HG02763 (cell line): ENCODE results near the gene EMP1.

ENCODE experiments used
- ATAC-seq: cut with Tn5 transposase; IDR thresholded peaks from one replicate; pipeline ENCODE4 v1.9.1; 2021; ENCODE audit warnings: mild to moderate bottlenecking, moderate library complexity; ENCODE audit not compliant: unreplicated experiment

Gene EMP1

DNA sequence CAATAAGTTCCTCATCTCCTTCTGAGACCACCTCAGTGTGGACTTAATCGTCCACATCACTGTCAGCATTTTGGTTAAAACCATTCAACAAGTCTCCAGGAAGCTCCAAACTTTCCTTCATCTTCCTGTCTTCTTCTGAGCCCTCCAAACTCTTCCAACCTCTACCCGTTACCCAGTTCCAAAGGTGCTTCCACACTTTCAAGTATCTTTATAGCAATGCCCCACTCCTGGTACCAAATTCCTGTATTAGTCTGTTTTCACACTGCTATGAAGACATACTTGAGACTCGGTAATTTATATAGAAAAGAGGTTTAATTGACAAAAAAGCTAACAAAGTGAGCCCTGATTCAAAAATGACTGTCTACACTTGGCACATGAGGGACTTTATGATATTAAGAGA, 22.8 kb downstream of the EMP1 start:
- ATAC-seq: no peak

DNA sequence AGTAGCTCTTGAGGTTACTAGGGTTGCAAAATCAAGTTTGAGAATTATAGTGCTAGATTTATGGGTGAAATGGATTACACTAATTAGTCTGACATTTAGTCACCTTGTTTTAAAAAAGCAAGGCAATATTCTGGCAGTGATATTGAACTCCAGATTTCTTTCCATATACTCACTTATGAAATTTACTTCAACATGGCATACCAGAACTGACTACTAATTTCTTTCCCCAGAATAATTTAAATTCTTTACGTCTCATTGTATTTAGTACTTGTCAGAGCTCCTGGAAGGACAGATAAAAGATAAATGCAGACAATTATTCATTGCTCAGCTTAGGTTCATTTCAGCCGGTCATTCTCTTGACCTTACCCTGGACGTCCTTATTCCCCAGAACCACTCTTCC, 24.3 kb downstream of the EMP1 start:
- no peak for ATAC-seq

DNA sequence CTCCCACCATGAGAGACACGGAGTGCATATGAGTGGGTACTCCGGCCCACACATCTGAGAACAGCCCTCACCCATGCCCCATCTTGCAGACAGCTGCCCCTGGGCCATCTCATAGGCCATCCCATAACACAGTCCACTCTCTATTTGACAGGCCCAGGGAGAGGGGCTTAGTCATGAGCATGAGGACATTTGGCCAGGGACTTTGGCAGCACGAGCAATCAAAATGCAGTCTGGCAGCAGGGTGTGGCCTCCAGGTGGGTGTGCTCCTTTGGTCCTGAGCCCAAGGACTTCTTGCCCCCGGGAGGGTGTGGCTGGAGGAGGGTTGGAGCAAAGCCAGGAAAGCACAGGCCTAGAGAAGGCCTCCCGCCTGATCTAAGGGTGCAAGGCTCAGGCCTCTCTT, 25.6 kb downstream of the EMP1 start:
- ATAC-seq: no peak

DNA sequence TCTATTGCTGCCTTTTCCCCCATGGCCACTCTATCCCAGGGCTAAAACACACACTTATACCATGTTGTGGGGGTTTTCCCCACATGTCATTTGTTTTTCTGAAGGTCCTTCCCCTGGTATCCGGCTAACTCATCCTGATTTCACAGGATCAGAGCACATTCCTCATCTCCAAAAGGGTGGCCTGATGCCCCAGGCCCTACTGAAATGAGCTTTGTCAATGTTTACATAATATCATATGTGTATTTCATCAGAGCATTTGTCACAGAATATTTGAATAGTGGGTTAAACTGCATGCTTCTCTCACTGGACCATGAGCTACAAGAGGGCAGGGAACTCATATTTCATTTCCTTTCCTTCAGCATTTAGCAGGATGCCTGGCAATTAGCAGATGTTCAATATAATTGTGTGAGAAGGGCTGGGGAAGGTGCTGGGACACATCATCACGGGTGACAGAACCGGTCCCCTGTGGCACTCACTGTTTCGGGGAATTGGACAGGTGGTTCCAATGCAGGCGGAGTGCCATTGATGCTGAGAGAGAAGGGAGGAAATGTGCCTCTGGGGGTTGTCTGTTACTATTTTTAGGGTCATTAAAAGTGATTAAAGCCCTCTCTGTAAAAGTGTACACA, 26.8 kb downstream of the EMP1 start:
- ATAC-seq: no peak

DNA sequence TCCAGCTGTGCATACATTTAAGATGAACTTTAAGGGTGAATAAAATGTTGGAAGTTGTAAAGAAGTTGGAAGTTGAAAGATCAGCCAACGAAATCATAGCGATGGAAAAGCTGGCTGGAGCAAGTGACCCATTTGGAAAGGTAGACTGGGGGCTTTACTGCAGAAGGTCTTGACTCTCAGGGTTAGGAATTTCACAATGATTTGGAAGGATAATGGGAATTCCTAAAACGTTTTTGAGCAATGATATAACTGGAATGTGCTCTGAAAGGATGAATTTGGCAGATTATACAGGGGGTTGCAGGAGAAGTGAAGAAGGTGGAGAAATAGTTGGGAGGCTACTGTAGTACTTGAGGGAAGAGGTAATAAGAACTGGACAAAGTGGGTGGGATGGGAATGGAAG, 27.4 kb downstream of the EMP1 start:
- ATAC-seq: no peak

DNA sequence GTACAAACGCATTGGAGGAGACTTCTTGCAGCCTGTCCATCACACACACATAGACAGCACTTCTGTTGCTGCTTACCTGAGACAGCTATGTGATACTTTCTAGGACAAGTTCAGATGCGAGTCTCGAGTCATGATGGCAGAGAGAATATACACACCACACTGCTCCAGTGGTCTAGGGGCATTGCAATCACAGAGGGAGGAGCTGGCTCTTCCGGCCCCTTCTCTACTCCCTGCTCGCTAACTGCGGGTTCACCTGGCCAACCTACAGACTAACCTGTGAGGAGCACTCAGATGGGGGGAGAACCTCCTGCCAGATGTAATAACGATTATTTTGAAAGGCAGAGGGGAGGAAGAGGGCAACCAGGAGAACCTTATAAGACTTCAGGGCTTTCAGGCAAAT, 30.7 kb downstream of the EMP1 start:
- ATAC-seq: no peak

DNA sequence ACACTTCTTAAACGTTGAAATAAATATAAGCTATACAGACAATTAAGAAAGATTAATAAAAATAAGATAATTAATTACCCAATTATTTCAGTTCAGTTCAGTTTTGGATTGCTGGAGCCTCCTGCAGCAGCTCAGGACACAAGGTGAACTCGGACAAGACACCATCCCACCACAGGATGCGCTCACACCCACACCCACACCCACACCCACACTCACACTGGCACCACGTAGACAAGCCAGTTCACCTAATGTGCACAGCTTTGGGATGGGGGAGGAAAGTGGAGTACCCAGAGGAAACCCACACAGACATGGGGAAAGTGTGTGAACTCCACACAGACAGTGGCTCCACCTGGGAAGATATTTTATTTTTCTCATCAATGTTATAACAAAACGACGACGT, 32.1 kb downstream of the EMP1 start:
- no peak for ATAC-seq

DNA sequence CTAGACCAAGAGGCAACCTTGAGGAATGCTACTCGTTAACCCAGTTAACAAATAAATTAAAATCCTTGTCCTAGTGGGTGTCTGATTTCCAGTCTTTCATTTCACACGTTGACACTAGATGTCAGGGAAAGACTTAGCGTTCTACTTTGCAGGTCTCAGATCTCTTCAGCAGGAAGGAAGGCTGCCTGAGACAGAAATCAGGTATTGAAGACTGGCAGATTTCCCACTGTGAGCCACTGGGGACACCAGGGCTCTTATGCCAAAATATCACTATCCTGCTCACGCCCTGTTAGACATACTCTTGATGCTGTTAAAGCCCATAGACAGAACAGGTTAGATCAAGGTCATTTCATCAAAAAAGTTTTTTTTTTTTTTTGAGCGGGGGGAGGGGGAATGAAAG, 33.0 kb downstream of the EMP1 start:
- no peak for ATAC-seq

DNA sequence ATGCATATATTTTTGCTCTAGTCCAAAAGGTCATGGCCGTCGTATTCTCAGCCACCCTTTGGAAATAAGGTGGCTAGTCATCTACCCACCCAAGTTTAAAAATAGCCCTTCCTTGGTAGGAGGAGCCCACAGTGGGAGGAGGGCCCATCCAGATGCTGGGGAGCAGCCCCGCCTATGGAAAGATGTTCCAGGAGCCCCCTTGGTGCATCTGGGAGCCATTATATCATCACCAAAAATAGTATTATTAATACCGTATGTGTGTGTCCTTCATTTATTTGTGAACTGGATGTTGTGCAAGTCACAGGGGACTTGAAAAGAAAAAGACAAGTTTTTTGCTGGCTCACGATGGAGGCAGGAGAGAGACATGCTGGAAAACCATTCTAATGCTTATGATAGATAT, 34.0 kb downstream of the EMP1 start:
- ATAC-seq: no peak

DNA sequence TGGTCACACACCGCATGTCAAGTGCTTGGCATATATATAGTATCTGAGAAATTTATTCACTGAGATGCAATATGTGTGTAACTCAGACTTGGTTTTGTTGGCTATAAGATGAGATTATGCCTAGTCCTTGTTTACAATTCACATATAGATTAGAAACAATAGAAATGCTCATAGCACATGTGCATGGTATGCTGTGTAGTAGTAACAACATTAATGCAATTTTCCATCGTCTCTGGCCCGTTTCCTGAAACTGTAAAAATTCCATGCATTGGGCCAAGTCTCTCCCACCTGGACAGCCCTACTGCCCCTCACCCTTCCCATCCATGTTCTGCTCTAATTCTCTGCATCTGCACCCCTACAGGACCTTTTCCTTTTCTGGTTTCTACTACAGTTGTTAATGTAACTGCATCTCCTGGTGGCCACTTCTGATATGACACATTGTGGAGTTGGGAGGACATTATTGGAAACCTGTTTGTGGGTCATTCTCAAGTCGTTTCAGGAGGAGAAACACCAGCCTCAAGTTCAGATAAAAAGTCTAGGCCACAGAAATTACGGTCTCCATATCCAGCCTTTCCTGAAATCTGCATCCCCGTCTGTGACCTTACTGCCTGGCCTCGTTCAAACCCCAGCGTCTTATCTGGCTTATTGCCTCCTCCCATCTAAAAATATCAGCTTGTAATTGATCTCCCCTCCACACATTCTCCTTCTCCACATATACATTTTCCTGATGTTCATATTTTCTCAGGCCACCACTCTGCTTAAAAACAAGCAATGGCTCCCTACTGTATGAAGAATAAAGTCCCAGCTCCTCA, 37.5 kb downstream of the EMP1 start:
- ATAC-seq: no peak

DNA sequence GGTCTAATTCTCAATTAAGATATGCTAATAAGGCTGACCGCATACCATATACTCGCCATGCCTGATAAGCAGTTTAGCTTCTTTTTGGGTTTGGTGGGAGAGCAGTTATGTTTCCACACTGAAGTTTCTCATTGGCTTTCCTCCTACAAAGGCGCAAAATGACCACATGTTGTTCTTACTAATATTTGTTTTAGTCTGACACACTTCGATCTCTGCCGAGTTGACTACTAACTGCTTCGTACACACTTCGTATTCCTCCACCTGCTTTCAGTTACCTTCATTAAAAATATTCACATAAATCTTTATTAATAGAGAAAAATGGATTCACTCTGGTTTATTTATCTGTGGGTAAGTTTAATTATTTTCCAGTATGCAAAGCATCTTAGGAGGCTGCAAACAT, 41.7 kb downstream of the EMP1 start:
- no peak for ATAC-seq

DNA sequence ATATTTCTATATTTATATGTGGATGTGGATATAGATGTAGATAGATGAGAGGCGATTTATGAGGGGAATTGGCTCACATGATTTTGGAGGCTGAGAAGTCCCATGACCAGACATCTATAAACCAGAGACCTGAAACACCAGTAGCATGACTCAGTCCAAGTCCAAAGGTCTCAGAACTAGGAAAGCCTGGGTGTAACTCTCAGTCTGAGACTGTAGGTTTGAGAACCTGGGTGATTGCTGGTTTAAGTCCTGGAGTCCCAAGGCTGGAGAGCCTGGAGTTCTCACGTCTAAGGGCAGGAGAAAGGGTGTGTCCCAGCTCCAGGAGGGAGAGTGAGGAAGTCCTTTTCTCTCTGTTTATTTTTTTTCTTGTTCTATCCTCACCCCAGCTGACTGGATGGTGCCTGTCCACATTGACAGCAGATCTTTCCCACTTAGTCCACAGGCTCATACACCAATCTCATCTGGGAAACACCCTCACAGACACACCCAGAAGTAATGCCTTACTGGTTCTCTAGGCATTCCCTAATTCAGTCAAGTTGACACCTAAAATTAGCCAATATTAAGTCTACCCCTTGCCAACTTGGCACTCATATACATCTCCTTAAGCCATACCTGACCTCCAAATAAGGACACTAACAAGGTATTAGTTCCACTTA, 45.4 kb downstream of the EMP1 start:
- ATAC-seq: no peak

DNA sequence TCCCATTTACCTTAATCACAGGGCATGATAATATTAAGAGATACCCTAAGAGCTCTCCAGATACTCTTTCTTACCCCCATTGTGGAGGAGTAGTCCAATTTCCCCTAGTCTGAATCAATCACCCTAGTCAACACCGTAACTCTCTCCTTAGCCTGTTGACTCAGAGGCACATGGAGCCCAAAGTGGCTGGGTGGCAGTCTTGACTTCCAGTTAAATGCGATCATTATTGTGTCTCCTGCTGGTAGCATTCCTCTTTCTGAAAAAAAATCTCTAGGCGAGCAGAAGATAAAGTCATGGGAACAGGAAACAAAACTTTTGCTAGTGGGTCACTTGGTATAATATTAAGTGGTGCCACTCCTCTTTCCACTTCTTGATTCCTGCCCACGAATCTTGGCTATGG, 46.4 kb downstream of the EMP1 start:
- no peak for ATAC-seq

DNA sequence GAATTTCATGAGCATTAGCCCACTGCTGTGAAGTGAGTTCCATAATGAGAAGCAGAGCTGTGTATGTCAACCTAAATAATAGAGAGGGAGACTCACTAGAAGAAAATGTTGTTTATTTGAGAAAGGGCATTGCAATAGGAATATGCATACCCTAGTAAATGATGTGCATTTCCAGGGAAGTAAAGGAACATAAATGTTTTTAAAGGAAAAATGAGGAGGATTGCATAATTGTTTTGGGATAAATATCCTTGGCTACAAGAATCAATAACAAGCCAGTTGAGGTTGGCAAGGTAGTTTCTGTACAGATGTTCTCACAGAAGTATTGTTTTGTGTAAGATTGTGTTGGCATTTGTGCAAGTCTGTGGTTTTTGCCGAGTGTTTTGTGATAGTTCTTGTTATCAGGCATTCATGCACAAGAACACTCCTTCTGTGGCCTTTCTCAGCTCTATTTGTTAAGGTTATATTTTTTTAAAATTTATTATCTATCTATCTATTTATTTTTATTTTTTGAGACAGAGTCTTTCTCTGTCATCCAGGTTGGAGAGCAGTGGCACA, 47.1 kb downstream of the EMP1 start:
- ATAC-seq: no peak

DNA sequence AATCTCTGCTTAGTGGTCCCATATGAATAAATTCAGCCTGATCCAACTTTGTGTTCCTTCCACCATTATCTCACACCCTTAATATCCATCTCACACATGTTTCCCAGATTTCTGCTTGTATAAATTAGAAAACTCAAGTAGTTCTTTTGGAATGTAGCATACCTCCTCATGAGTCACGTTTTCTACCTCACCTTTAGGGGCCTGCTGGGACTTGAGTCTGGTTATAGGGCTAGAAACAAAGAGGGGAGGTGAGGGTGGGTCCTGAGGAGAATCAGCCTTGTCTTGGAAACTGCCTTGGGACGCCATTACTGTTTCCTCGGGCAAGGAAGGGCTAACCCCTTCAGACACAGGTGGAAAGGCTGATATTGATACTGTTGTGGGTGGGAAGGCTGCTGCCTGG, 51.1 kb downstream of the EMP1 start:
- no peak for ATAC-seq

DNA sequence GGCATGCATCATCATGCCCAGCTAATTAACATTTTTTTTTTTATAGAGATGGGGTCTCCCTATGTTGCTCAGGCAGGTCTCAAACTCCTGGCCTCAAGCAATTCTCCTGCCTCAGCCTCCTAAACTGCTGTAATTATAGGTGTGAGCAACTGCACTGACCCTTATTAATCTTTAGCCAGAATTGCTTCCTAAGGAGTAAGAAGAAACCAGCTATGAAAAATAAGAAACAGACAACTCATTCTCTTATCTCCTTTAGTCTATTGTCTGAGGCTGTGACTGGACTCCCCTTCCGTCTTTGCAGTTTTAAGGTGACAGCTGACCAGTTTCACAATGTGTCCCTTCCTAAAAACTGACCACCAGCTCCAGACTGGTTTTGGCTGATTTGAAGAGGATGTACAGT, 52.4 kb downstream of the EMP1 start:
- ATAC-seq: no peak

DNA sequence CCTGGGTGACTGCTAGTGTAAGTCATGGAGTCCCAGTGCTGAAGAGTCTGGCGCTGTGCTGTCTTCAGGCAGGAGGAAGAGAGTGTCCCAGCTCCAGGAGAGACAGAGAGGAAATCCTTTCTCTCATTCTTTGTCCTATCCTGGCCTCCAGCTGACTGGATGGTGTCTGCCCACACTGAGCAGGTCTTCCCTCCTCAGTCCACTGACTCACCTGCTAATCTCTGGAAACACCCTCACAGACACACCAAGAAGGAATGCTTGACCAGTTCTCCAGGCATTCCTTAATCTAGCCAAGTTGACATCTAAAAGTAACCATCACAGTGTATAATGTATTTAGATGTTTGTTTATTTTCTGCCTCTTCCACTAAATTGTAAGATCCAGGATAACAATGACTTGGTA, 53.9 kb downstream of the EMP1 start:
- ATAC-seq: no peak

DNA sequence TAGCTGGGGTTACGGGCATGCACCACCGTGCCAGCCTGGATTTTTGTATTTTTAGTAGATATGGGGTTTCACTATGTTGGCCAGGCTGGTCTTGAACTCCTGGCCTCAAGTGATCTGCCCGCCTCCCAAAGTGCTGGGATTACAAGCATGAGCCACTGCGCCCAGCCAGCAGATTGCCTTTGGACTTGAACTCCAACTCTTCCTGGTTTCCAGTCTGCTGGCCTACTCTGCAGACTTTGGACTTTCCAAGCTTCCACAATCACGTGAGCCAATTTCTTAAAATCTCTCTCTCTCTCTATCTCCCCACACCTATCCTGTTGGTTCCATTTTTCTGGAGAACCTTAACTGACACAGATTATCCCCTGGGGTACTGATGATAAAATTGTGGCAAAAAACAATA, 55.0 kb downstream of the EMP1 start:
- no peak for ATAC-seq

DNA sequence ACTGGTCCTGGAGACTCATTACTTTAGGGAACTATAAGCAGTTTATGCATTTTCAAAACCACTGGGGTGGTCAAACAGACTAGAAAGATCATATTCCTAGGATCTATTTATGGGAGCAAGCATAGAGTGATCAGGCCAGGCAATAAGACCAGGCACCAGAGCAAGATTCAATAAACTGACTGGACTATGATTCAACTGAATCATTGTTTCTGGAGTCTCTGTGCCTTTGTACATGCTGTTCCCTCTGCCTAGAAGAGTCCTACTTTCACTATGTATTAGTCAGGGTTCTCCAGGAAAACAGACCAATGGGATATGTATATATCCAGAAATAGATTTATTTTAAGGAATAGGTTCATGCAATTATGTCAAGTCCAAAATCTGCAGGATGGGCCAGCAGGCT, 55.5 kb downstream of the EMP1 start:
- ATAC-seq: no peak

DNA sequence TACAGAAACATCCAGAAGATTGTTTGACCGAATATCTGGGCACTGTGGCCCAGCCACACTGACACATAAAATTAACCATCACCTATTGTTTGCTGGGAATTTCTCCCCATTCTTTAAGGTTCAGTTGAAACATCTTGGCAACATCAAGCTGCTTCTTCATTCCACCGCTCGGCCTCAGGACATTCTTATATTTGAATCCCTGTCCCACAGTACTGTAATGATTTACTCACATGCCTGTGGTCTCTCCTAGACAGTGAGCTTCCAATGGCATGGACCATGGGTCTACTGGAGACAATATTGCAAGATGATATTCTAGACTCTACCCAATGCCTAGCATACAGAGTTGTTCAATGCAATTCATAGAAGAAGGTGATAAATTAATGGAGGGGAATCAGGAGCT, 56.1 kb downstream of the EMP1 start:
- no peak for ATAC-seq

DNA sequence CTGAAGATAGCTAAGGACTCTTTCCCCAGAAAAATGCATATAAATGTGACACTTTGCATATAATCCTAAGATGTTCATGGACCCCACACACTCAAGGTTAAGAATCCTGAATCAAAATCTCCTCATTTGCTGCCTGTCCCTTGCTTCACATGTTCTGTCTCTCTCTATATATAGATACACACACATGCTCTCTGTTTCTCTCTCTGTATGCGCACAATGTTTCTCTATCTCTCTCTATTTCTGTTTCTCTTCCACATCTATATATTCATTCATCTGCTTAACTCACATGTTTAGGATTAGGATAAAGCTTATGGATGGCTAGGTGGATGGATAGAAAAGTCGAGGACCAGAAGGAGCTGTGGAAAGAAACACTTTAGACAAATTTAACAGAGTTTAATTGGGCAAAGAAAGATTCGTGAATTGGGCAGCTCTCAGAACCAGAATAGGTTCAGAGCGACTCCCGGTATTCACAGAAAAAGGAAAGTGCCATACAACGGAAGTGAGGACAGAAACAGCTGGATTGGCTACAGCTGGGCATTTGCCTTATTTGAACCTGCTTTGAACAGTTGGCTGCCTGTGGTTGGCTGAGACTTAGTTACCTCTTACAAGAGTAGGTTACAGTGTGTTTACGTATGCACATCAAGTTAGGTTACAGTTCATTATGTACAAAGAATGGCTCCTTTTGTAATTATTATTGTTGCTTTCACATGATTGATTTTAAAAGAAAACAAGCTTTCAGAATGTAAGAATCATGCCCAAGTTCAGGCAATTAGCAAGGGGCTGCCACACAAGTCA, 57.6 kb downstream of the EMP1 start:
- no peak for ATAC-seq
